HK-2 (cell line): Measurements from ENCODE around the gene ADRA2C.

ENCODE experiments used
- DNase-seq: peaks from one replicate; pipeline ENCODE4 v3.0.0-alpha.2; 2018; ENCODE audit not compliant: unreplicated experiment

The ADRA2C gene

GRCh38 chr4:3777033-3777390, 10.8 kb downstream of the ADRA2C start:
- DNase-seq = no peak

- DNase-seq = no peak
Measured at GRCh38 chr4:3777669-3778068, 11.5 kb downstream of the ADRA2C start.

GRCh38 chr4:3779509-3779908, 13.3 kb downstream of the ADRA2C start:
- DNase-seq = no peak

GRCh38 chr4:3780347-3781171, 14.4 kb downstream of the ADRA2C start:
- DNase-seq = no peak

GRCh38 chr4:3781193-3781886, 15.2 kb downstream of the ADRA2C start:
- no peak for DNase-seq

GRCh38 chr4:3781997-3782930, 16.1 kb downstream of the ADRA2C start:
- DNase-seq = no peak

GRCh38 chr4:3783693-3784306, 17.6 kb downstream of the ADRA2C start:
- no peak for DNase-seq

- DNase-seq = no peak
Measured at GRCh38 chr4:3784454-3785291, 18.5 kb downstream of the ADRA2C start.

GRCh38 chr4:3785292-3785565, 19.0 kb downstream of the ADRA2C start:
- no peak for DNase-seq

- no peak for DNase-seq
Measured at GRCh38 chr4:3786196-3786869, 20.1 kb downstream of the ADRA2C start.

- no peak for DNase-seq
Measured at GRCh38 chr4:3787489-3788365, 21.5 kb downstream of the ADRA2C start.

GRCh38 chr4:3788366-3788660, 22.1 kb downstream of the ADRA2C start:
- no peak for DNase-seq

GRCh38 chr4:3789587-3789986, 23.4 kb downstream of the ADRA2C start:
- no peak for DNase-seq

- no peak for DNase-seq
Measured at GRCh38 chr4:3790006-3790561, 23.9 kb downstream of the ADRA2C start.

GRCh38 chr4:3791256-3791655, 25.1 kb downstream of the ADRA2C start:
- DNase-seq = no peak

- DNase-seq = peak; percentile 44
Measured at GRCh38 chr4:3791910-3792542, 25.8 kb downstream of the ADRA2C start.

GRCh38 chr4:3792813-3793212, 26.6 kb downstream of the ADRA2C start:
- no peak for DNase-seq

GRCh38 chr4:3793545-3793944, 27.4 kb downstream of the ADRA2C start:
- DNase-seq = no peak

GRCh38 chr4:3796960-3797359, 30.8 kb downstream of the ADRA2C start:
- no peak for DNase-seq
